Left lung (tissue), 10 donors: ENCODE results near the gene STAT5B. TPM values are rescaled to one million over a fixed set of nuclear protein-coding genes. Genes with fewer than 3 reads are reported as not detected.

Experiments
- ATAC-seq: fragments of 200-7000 bp; cut with Tn5 transposase; one replicate; pipeline ENCODE4 v1.9.1; 2020; ENCODE audit warnings: moderate library complexity
- DNase-seq, 4 donors: peaks; one replicate each; pipeline ENCODE4 v3.0.0-alpha.2; 2013 to 2020
- H3K27ac ChIP-seq, 2 donors: fragments of 200-600 bp; sonication (generic) in 1 of 2; one replicate each; pipeline versions ENCODE4 v1.5.0 to v1.8.0; 2020 to 2021
- H3K27me3 ChIP-seq, 2 donors: fragments of 200-600 bp; sonication (generic) in 1 of 2; one replicate each; pipeline versions ENCODE4 v1.5.0 to v1.8.0; 2020 to 2021
- H3K36me3 ChIP-seq, 2 donors: fragments of 200-600 bp; sonication (generic) in 1 of 2; one replicate each; pipeline versions ENCODE4 v1.5.0 to v1.8.0; 2020 to 2021
- H3K4me1 ChIP-seq, 2 donors: fragments of 200-600 bp; one replicate each; pipeline ENCODE4 v1.8.0; 2021
- H3K4me3 ChIP-seq, 2 donors: fragments of 200-600 bp; sonication (generic) in 1 of 2; one replicate each; pipeline versions ENCODE4 v1.5.0 to v1.8.0; 2020 to 2021; ENCODE audit warnings: mild to moderate bottlenecking in 1 of 2
- H3K9me3 ChIP-seq, 2 donors: fragments of 200-600 bp; sonication (generic) in 1 of 2; one replicate each; pipeline versions ENCODE4 v1.5.0 to v1.8.0; 2020 to 2021
- CTCF ChIP-seq, 2 donors: fragments of 200-600 bp; sonication (generic) in 1 of 2; IDR thresholded peaks; one replicate each; pipeline versions ENCODE4 v1.5.0 to v1.8.0; 2021; ENCODE audit warnings: antibody characterized with exemption in 2 of 2
- intact Hi-C, 2 donors: fragments of 100-400 bp; cut with DNase I; formaldehyde crosslinking; loops; one replicate each; pipeline versions ENCODE4 v1.11.2 to v1.14.2; 2022
- polyA plus RNA-seq, 6 donors: library from polyadenylated mRNA; unstranded; fragments of 120-200 nt; gene quantifications; one replicate each; pipeline ENCODE4 v1.2.1, GENCODE V29; 2013; ENCODE audit not compliant: insufficient read length in 6 of 6
- total RNA-seq, 2 donors: library from RNA; stranded (reverse); fragmentation: NEBNext Ultra II Directional; extraction: Animal tissue kit (Norgen Biotek cat#: 25700); gene quantifications; one replicate each; pipeline ENCODE4 v1.2.1, GENCODE V29; 2021
- donor health status: DM: no; HTN: yes; CAD: no.
- donor health status: DM: no; HTN: no; CAD: no.

STAT5B gene
- total and polyA plus RNA-seq, 8 donors = 41.5 to 70.9 (median 57.4) TPM

DNA sequence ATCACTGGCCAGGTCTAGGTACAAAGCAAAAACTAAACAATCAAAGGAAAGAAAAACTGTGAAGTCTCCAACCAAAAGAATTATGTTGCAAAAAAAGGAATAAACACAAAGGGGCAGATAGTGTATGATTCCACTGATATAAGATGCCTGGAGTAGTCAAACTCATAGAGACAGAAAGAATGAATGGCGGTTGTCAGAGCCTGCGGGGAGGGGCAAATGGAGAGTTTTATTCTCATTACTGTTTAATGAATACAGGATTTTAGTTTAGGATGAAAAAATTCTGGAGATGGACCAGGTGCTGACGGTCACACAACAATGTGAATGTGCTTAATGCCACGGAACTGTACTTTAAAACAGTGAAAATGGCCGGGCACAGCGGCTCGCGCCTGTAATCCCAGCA lies 20.7 kb downstream of the STAT5B start:
- Histone ChIP-seq H3K4me3 (no peak overlapping the region), H3K4me1 (peaks cover 0 to 50% of the 10 kb centered on the region in 2 donors), H3K9me3 (no peaks in the 10 kb centered on the region), H3K36me3 (no peaks in the 10 kb centered on the region), H3K27me3 (no peaks in the 10 kb centered on the region), H3K27ac (peak overlapping the region in 1 of 2 donors; percentile 20)
- intact Hi-C loops = no loop called here
- DNase-seq (no peak), ATAC-seq (no peak)
- no peak for TF ChIP-seq CTCF (IDR thresholded peaks at IDR 0.05)

- Histone ChIP-seq H3K36me3 (no peaks in the 10 kb centered on the region), H3K27ac (peak overlapping the region in 1 of 2 donors; percentile 28), H3K9me3 (no peaks in the 10 kb centered on the region), H3K27me3 (no peaks in the 10 kb centered on the region), H3K4me3 (no peak overlapping the region), H3K4me1 (peaks cover 8 to 68% of the 10 kb centered on the region in 2 donors)
- TF ChIP-seq CTCF (IDR thresholded peaks at IDR 0.05) = no peak
- intact Hi-C loops = no loop called here
- DNase-seq (no peak), ATAC-seq (no peak)
Measured at GRCh38 chr17:42253578-42253977, 22.6 kb downstream of the STAT5B start.

DNA sequence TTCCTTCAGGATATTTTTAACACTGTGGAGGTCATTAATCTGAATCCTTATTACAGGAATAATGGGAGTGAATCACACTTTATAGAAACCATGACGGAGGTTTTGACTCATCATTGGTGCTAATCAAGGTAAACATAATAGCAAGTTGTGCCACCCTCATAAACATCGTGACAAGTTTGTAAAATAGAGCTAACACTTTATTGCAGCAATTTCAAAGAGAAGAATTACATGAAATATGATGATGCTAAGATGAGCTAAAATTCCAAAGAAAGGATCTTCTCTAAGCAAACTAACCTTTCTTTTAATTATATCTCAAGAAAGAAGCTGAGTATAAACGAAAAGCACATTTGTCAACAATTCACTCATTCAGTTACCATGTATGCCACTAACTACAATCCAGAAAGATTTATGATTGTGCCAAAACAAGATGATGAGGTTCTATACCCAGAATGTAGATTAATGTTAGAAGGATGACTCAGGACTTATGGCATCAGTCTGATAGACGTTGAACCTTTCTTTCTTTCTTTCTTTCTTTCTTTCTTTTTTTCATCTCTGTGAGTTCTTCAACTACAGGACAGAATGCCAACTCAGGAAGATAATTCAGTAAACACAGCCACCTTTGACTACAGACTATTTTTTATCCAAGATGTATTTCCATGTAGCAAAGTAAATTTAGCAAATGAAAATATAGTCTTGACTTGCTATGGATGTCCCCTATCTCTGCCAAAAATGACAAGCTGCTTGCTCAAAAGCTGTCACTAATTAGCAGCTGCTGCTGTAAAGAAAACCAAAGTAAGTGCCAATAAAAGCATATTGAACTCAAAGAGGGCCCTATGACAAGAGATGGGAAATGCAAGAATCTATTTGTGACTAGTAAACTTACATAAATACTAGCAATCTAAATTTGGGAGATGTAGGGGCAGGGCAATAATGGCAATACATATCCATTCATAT lies 23.3 kb downstream of the STAT5B start:
- intact Hi-C loops = no loop called here
- H3K27ac ChIP-seq = peak overlapping the region in 1 of 2 donors; percentile 96
- no peaks in the 10 kb centered on the region for H3K36me3 ChIP-seq
- no peak for ATAC-seq
- no peak for DNase-seq
- no peaks in the 10 kb centered on the region for H3K27me3 ChIP-seq
- H3K4me1 ChIP-seq = peaks cover 8 to 75% of the 10 kb centered on the region in 2 donors
- H3K9me3 ChIP-seq = no peaks in the 10 kb centered on the region
- TF ChIP-seq CTCF (IDR thresholded peaks at IDR 0.05) = no peak
- H3K4me3 ChIP-seq = no peak overlapping the region

DNA sequence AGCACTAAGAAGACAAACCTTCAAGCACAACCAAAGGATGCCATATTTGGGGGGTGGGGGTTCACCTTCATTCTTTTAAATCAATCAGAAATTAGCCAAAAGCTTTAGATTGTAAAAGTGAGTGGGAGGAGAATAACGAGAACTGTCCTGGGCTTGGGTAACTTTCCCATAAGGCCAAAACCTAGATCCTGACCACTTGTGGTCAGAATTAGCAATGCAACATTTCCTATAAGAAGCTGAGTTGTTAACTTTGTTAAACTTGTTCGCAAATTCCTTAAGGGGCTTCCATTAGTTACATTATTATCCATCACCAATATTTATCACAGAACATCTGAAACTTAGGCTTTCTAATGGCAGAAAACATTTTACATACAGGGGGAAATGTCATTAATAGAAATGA lies 25.1 kb downstream of the STAT5B start:
- intact Hi-C loops = no loop called here
- ATAC-seq (peak; percentile 22), DNase-seq (no peak)
- no peak for TF ChIP-seq CTCF (IDR thresholded peaks at IDR 0.05)
- H3K4me3 ChIP-seq = no peak overlapping the region
- peaks cover 8 to 93% of the 10 kb centered on the region in 2 donors for H3K4me1 ChIP-seq
- H3K36me3 ChIP-seq = no peaks in the 10 kb centered on the region
- no peaks in the 10 kb centered on the region for H3K9me3 ChIP-seq
- no peaks in the 10 kb centered on the region for H3K27me3 ChIP-seq
- peak overlapping the region in 1 of 2 donors; percentile 96 for H3K27ac ChIP-seq

GRCh38 chr17:42249681-42250446 lies 26.3 kb downstream of the STAT5B start:
- ATAC-seq = no peak
- intact Hi-C loops = no loop called here
- Histone ChIP-seq H3K4me3 (no peak overlapping the region), H3K36me3 (no peaks in the 10 kb centered on the region), H3K27me3 (no peaks in the 10 kb centered on the region), H3K4me1 (peaks cover 8 to 87% of the 10 kb centered on the region in 2 donors), H3K9me3 (no peaks in the 10 kb centered on the region), H3K27ac (peak overlapping the region; percentile 96)
- TF ChIP-seq CTCF (IDR thresholded peaks at IDR 0.05) = no peak
- no peak for DNase-seq
